H9 (cell line): Measurements from ENCODE around the gene RAD23A. TPM values are rescaled to one million over a fixed set of nuclear protein-coding genes. Genes with fewer than 3 reads are reported as not detected.

Source experiments
- DNase-seq: peaks from one replicate; pipeline ENCODE4 v3.0.0-alpha.2; 2017
- H2AFZ ChIP-seq: one replicate; pipeline ENCODE4 v1.6.1; 2013; ENCODE audit warnings: mild to moderate bottlenecking, low read length, control low read depth, moderate library complexity
- H2AK5ac ChIP-seq: 2 replicates; pipeline ENCODE4 v1.6.1; 2013; ENCODE audit warnings: low read length, control low read depth, mixed read lengths; ENCODE audit not compliant: insufficient read length
- H2BK120ac ChIP-seq: one replicate; pipeline ENCODE4 v1.6.1; 2013; ENCODE audit warnings: low read depth, mild to moderate bottlenecking, low read length, control low read depth, inconsistent platforms; ENCODE audit not compliant: poor library complexity, severe bottlenecking
- H2BK12ac ChIP-seq: 2 replicates; pipeline ENCODE4 v1.6.1; 2013; ENCODE audit warnings: low read length, control low read depth, mixed read lengths, low read depth; ENCODE audit not compliant: insufficient read length
- H2BK15ac ChIP-seq: 2 replicates; pipeline ENCODE4 v1.6.1; 2013; ENCODE audit warnings: low read depth, low read length, control low read depth
- H2BK20ac ChIP-seq: one replicate; pipeline ENCODE4 v1.6.1; 2013; ENCODE audit warnings: low read depth, mild to moderate bottlenecking, low read length, control low read depth, inconsistent platforms; ENCODE audit not compliant: poor library complexity, severe bottlenecking
- H2BK5ac ChIP-seq: 2 replicates; pipeline ENCODE4 v1.6.1; 2013; ENCODE audit warnings: low read length, control low read depth, mixed read lengths; ENCODE audit not compliant: insufficient read length
- H3K14ac ChIP-seq: 2 replicates; pipeline ENCODE4 v1.6.1; 2013; ENCODE audit warnings: low read length, control low read depth; ENCODE audit not compliant: insufficient read depth
- H3K18ac ChIP-seq: 2 replicates; pipeline ENCODE4 v1.6.1; 2013; ENCODE audit warnings: low read depth, mild to moderate bottlenecking, mixed read lengths, low read length, control low read depth; ENCODE audit not compliant: insufficient read length
- H3K23ac ChIP-seq: 2 replicates; pipeline ENCODE4 v1.6.1; 2013; ENCODE audit warnings: low read length, control low read depth, mixed read lengths, low read depth; ENCODE audit not compliant: insufficient read length
- H3K23me2 ChIP-seq: 2 replicates; pipeline ENCODE4 v1.6.1; 2013; ENCODE audit warnings: low read depth, mild to moderate bottlenecking, mixed read lengths, low read length, control low read depth; ENCODE audit not compliant: insufficient read length, poor library complexity, severe bottlenecking
- H3K27ac ChIP-seq: 2 replicates; pipeline ENCODE4 v1.5.1; 2013; ENCODE audit warnings: low read length, control low read depth, mixed read lengths, low read depth; ENCODE audit not compliant: insufficient read length
- H3K27me3 ChIP-seq: 2 replicates; pipeline ENCODE4 v1.6.1; 2013; ENCODE audit warnings: low read length, control low read depth, inconsistent platforms; ENCODE audit not compliant: insufficient read depth
- H3K4ac ChIP-seq: 2 replicates; pipeline ENCODE4 v1.6.1; 2013; ENCODE audit warnings: low read depth, mild to moderate bottlenecking, control low read depth, inconsistent platforms, low read length, moderate library complexity
- H3K4me1 ChIP-seq: 2 replicates; pipeline ENCODE4 v1.6.1; 2013; ENCODE audit warnings: low read length, control low read depth, inconsistent platforms; ENCODE audit not compliant: insufficient read depth
- H3K4me2 ChIP-seq: 2 replicates; pipeline ENCODE4 v1.6.1; 2013; ENCODE audit warnings: low read length, control low read depth, mixed read lengths; ENCODE audit not compliant: insufficient read length, insufficient read depth
- H3K56ac ChIP-seq: 2 replicates; pipeline ENCODE4 v1.6.1; 2013; ENCODE audit warnings: low read depth, mild to moderate bottlenecking, mixed read lengths, low read length, control low read depth; ENCODE audit not compliant: insufficient read length
- H3K79me1 ChIP-seq: 2 replicates; pipeline ENCODE4 v1.6.1; 2013; ENCODE audit warnings: low read depth, mild to moderate bottlenecking, moderate library complexity, low read length, control low read depth, inconsistent platforms; ENCODE audit not compliant: insufficient read depth, poor library complexity, severe bottlenecking
- H3K79me2 ChIP-seq: 2 replicates; pipeline ENCODE4 v1.6.1; 2013; ENCODE audit warnings: low read length, control low read depth, inconsistent platforms; ENCODE audit not compliant: insufficient read depth
- H3K9ac ChIP-seq: 2 replicates; pipeline ENCODE4 v1.6.1; 2013; ENCODE audit warnings: low read length, control low read depth, mixed read lengths; ENCODE audit not compliant: insufficient read length; ENCODE audit errors: extremely low read depth
- H3K9me3 ChIP-seq: one replicate; pipeline ENCODE4 v1.6.1; 2013; ENCODE audit warnings: low read depth, low read length, inconsistent platforms; ENCODE audit not compliant: control insufficient read depth
- H3T11ph ChIP-seq: one replicate; pipeline ENCODE4 v1.6.1; 2013; ENCODE audit warnings: mild to moderate bottlenecking, low read length, control low read depth, inconsistent platforms
- H4K20me1 ChIP-seq: one replicate; pipeline ENCODE4 v1.6.1; 2013; ENCODE audit not compliant: control insufficient read depth, insufficient read length, insufficient read depth
- H4K5ac ChIP-seq: 2 replicates; pipeline ENCODE4 v1.6.1; 2013; ENCODE audit warnings: low read depth, mild to moderate bottlenecking, mixed read lengths, low read length, control low read depth; ENCODE audit not compliant: insufficient read length
- H4K8ac ChIP-seq: replicated peaks from 2 replicates; pipeline ENCODE4 v1.6.1; 2013; ENCODE audit warnings: low read length, control low read depth, mixed read lengths, low read depth; ENCODE audit not compliant: insufficient read length
- H4K91ac ChIP-seq: 2 replicates; pipeline ENCODE4 v1.6.1; 2013; ENCODE audit warnings: low read depth, mild to moderate bottlenecking, moderate library complexity, mixed read lengths, low read length, control low read depth; ENCODE audit not compliant: insufficient read length
- H3K27ac Mint-ChIP-seq, 3 experiments: 2 replicates in 2 of 3; 3 replicates in 1 of 3; pipeline ENCODE4 v1.8.0; 2020 to 2021; ENCODE audit warnings: mixed read lengths in 3 of 3, mild to moderate bottlenecking in 1 of 3, moderate library complexity in 1 of 3
- H3K27me3 Mint-ChIP-seq: 2 replicates; pipeline ENCODE4 v1.8.0; 2021; ENCODE audit warnings: low read depth, mild to moderate bottlenecking, moderate library complexity, mixed read lengths
- H3K36me3 Mint-ChIP-seq, 3 experiments: 2 replicates in 2 of 3; 3 replicates in 1 of 3; pipeline ENCODE4 v1.8.0; 2020 to 2021; ENCODE audit warnings: low read depth in 3 of 3, mixed read lengths in 3 of 3; ENCODE audit not compliant: insufficient read depth in 1 of 3
- H3K4me1 Mint-ChIP-seq, 2 experiments: 2 replicates each; pipeline ENCODE4 v1.8.0; 2020; ENCODE audit warnings: mixed read lengths in 2 of 2
- H3K4me3 Mint-ChIP-seq, 2 experiments: 2 replicates in 1 of 2; 3 replicates in 1 of 2; pipeline ENCODE4 v1.8.0; 2020 to 2021; ENCODE audit warnings: mild to moderate bottlenecking in 2 of 2, mixed read lengths in 2 of 2, moderate library complexity in 1 of 2
- H3K9me3 Mint-ChIP-seq, 2 experiments: 2 replicates in 1 of 2; 3 replicates in 1 of 2; pipeline ENCODE4 v1.8.0; 2020; ENCODE audit warnings: mild to moderate bottlenecking in 2 of 2, mixed read lengths in 2 of 2, moderate library complexity in 1 of 2
- WGBS: extraction: QIAGEN DNeasy Blood & Tissue Kit; methylation state at CpG from one replicate; pipeline ENCODE4 v1.1.7; 2013; ENCODE audit warnings: missing lambda C conversion rate, low lambda C conversion rate, mixed read lengths; ENCODE audit not compliant: insufficient read length; ENCODE audit errors: extremely low coverage; 5-methylcytosine and 5-hydroxymethylcytosine counted together
- total RNA-seq: library from RNA; stranded (reverse); gene quantifications from 2 replicates; pipeline ENCODE4 v1.2.1, GENCODE V29; 2021
- TF ChIP-seq, protein P1 (sequence below): fragments of 200-600 bp; sonication (generic); conservative IDR thresholded peaks from 3 replicates; pipeline ENCODE4 v1.8.0; 2021; ENCODE audit warnings: antibody characterized with exemption, mild to moderate bottlenecking

RAD23A gene
- total RNA-seq, 1 experiment from 2014 or later: 62.2 TPM

GRCh38 chr19:12993562-12993961, 47.9 kb downstream of the RAD23A start:
- Histone ChIP-seq H3T11ph (no peak overlapping the region), H4K8ac (no peak overlapping the region), H3K4me1 (no peaks in the 10 kb centered on the region), H3K27me3 (peaks cover 47% of the 10 kb centered on the region), H2AK5ac (no peak overlapping the region), H3K23me2 (peaks cover 4% of the 10 kb centered on the region), H3K79me2 (no peaks in the 10 kb centered on the region), H3K79me1 (no peaks in the 10 kb centered on the region), H2BK120ac (no peak overlapping the region), H4K20me1 (peaks cover 5% of the 10 kb centered on the region), H3K4me2 (no peak overlapping the region), H2AFZ (no peak overlapping the region), H2BK5ac (no peak overlapping the region), H4K91ac (no peak overlapping the region), H2BK12ac (no peak overlapping the region), H2BK20ac (no peak overlapping the region), H3K4ac (no peak overlapping the region), H3K14ac (no peak overlapping the region), H3K23ac (no peak overlapping the region), H4K5ac (no peak overlapping the region), H2BK15ac (no peak overlapping the region), H3K27ac (no peak overlapping the region), H3K9ac (no peak overlapping the region), H3K18ac (no peak overlapping the region), H3K56ac (no peak overlapping the region), H3K9me3 (no peaks in the 10 kb centered on the region)
- peaks cover 2 to 9% of the 10 kb centered on the region in 2 experiments; a peak in 3 of 5 replicates for H3K9me3 Mint-ChIP-seq
- TF ChIP-seq, protein P1, sequence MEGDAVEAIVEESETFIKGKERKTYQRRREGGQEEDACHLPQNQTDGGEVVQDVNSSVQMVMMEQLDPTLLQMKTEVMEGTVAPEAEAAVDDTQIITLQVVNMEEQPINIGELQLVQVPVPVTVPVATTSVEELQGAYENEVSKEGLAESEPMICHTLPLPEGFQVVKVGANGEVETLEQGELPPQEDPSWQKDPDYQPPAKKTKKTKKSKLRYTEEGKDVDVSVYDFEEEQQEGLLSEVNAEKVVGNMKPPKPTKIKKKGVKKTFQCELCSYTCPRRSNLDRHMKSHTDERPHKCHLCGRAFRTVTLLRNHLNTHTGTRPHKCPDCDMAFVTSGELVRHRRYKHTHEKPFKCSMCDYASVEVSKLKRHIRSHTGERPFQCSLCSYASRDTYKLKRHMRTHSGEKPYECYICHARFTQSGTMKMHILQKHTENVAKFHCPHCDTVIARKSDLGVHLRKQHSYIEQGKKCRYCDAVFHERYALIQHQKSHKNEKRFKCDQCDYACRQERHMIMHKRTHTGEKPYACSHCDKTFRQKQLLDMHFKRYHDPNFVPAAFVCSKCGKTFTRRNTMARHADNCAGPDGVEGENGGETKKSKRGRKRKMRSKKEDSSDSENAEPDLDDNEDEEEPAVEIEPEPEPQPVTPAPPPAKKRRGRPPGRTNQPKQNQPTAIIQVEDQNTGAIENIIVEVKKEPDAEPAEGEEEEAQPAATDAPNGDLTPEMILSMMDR: no peak
- no peak for DNase-seq
- peaks cover 79% of the 10 kb centered on the region for H3K27me3 Mint-ChIP-seq
- peaks cover 0 to 2% (median 0%) of the 10 kb centered on the region in 3 experiments; a peak in 1 of 7 replicates for H3K36me3 Mint-ChIP-seq
- no peak overlapping the region for H3K27ac Mint-ChIP-seq
- peaks cover 5 to 11% of the 10 kb centered on the region in 2 experiments for H3K4me1 Mint-ChIP-seq
- no CpG with 5 or more reads among the region's 7 CpGs for WGBS
- no peak overlapping the region for H3K4me3 Mint-ChIP-seq
